ENCODE measurements around the gene PACS2. TPM values are rescaled to one million over a fixed set of nuclear protein-coding genes. Genes with fewer than 3 reads are reported as not detected.

The PACS2 gene
- total RNA-seq, 1 experiment from 2014 or later = 43.3 TPM

- Histone ChIP-seq H3K27ac (no peak overlapping the region), H3K4me1 (replicated peaks; ENCODE audit: insufficient read depth) (no peaks in the 10 kb centered on the region)
Measured at GRCh38 chr14:105437723-105438500, 123.4 kb downstream of the PACS2 start.

GRCh38 chr14:105439179-105439578 lies 124.6 kb downstream of the PACS2 start:
- Histone ChIP-seq H3K9me3 (ENCODE audit: insufficient read depth, low read depth) (no peaks in the 10 kb centered on the region), H3K36me3 (ENCODE audit: low read depth) (no peaks in the 10 kb centered on the region), H3K4me2 (no peak overlapping the region), H3K27me3 (ENCODE audit: insufficient read depth, low read depth) (no peaks in the 10 kb centered on the region), H3K4me1 (replicated peaks; ENCODE audit: insufficient read depth) (no peaks in the 10 kb centered on the region), H3K79me2 (ENCODE audit: low read depth) (peaks cover 38% of the 10 kb centered on the region), H3F3A (ENCODE audit: insufficient read depth, low read depth) (0 out of 2 replicates have a peak, but pooled peaks cover 3% of the 10 kb centered on the region), H4K20me1 (ENCODE audit: insufficient read depth) (peaks cover 50% of the 10 kb centered on the region), H3K9me2 (ENCODE audit: insufficient read depth) (no peaks in the 10 kb centered on the region), H3K4me3 (no peak overlapping the region), H3K27ac (no peak overlapping the region), H2AFZ (no peak overlapping the region)
- CTCF ChIA-PET = no interaction called here
- POLR2A ChIA-PET (ENCODE audit: unreplicated experiment) = no interaction called here
- intact Hi-C loops (cut with micrococcal nuclease; ENCODE audit: unreplicated experiment) = no loop called here
- DNase-seq = no peak
- TF ChIP-seq EZH2 (IDR thresholded peaks at IDR 0.05; ENCODE audit: low read depth) (no peak), CTCF (conservative IDR thresholded peaks at IDR 0.05) (no peak)
- no TSS peak for BruUV-seq (replicated peaks)

More at GRCh38 chr14:105437723-105438500, 123.4 kb downstream of the PACS2 start:
- TF ChIP-seq CTCF (conservative IDR thresholded peaks at IDR 0.05) (no peak), EZH2 (IDR thresholded peaks at IDR 0.05; ENCODE audit: low read depth) (no peak)
- POLR2A ChIA-PET (ENCODE audit: unreplicated experiment) = no interaction called here
- intact Hi-C loops (cut with micrococcal nuclease; ENCODE audit: unreplicated experiment) = no loop called here
- no peak overlapping the region for H3K4me2 ChIP-seq
- no peaks in the 10 kb centered on the region for H3K9me2 ChIP-seq (ENCODE audit: insufficient read depth)
- peaks cover 51% of the 10 kb centered on the region for H3K79me2 ChIP-seq (ENCODE audit: low read depth)
- H3K4me3 ChIP-seq = no peak overlapping the region
- no peaks in the 10 kb centered on the region for H3K27me3 ChIP-seq (ENCODE audit: insufficient read depth, low read depth)
- no TSS peak for BruUV-seq (replicated peaks)
- H4K20me1 ChIP-seq (ENCODE audit: insufficient read depth) = peaks cover 60% of the 10 kb centered on the region
- CTCF ChIA-PET = no interaction called here
- H3K36me3 ChIP-seq (ENCODE audit: low read depth) = no peaks in the 10 kb centered on the region
- H2AFZ ChIP-seq = no peak overlapping the region
- 0 out of 2 replicates have a peak, but pooled peaks cover 3% of the 10 kb centered on the region for H3F3A ChIP-seq (ENCODE audit: insufficient read depth, low read depth)
- no peaks in the 10 kb centered on the region for H3K9me3 ChIP-seq (ENCODE audit: insufficient read depth, low read depth)
- no peak for DNase-seq

GRCh38 chr14:105439710-105440553 lies 125.4 kb downstream of the PACS2 start:
- BruUV-seq (replicated peaks) = no TSS peak
- H3K9me2 ChIP-seq (ENCODE audit: insufficient read depth) = no peaks in the 10 kb centered on the region
- H3K4me2 ChIP-seq = no peak overlapping the region
- ChIA-PET CTCF (no interaction called here), POLR2A (ENCODE audit: unreplicated experiment) (no interaction called here)
- no peaks in the 10 kb centered on the region for H3K9me3 ChIP-seq (ENCODE audit: insufficient read depth, low read depth)
- TF ChIP-seq CTCF (conservative IDR thresholded peaks at IDR 0.05) (no peak), EZH2 (IDR thresholded peaks at IDR 0.05; ENCODE audit: low read depth) (no peak)
- no peaks in the 10 kb centered on the region for H3K4me1 ChIP-seq (replicated peaks; ENCODE audit: insufficient read depth)
- no peak overlapping the region for H3K27ac ChIP-seq
- H3F3A ChIP-seq (ENCODE audit: insufficient read depth, low read depth) = 0 out of 2 replicates have a peak, but pooled peaks cover 2% of the 10 kb centered on the region
- peaks cover 31% of the 10 kb centered on the region for H3K79me2 ChIP-seq (ENCODE audit: low read depth)
- no peaks in the 10 kb centered on the region for H3K27me3 ChIP-seq (ENCODE audit: insufficient read depth, low read depth)
- no peak overlapping the region for H2AFZ ChIP-seq
- DNase-seq = no peak
- intact Hi-C loops (cut with micrococcal nuclease; ENCODE audit: unreplicated experiment) = no loop called here
- peaks cover 46% of the 10 kb centered on the region for H4K20me1 ChIP-seq (ENCODE audit: insufficient read depth)
- H3K4me3 ChIP-seq = no peak overlapping the region
- no peaks in the 10 kb centered on the region for H3K36me3 ChIP-seq (ENCODE audit: low read depth)

Data from PC-9 (cell line).